Lung (tissue), 12 donors: ENCODE measurements around the gene TWIST2. TPM values are rescaled to one million over a fixed set of nuclear protein-coding genes. Genes with fewer than 3 reads are reported as not detected.

ENCODE experiments used
- ATAC-seq: fragments of 200-7000 bp; cut with Tn5 transposase; one replicate; pipeline ENCODE4 v1.9.1; 2020; ENCODE audit warnings: moderate number of reproducible peaks; ENCODE audit not compliant: insufficient read depth, low FRiP score
- DNase-seq, 3 donors: peaks; one replicate each; pipeline ENCODE4 v3.0.0-alpha.2; 2013 to 2017
- H3K27ac ChIP-seq, 2 donors: one replicate each; pipeline ENCODE4 v1.5.1; 2013; ENCODE audit warnings: mild to moderate bottlenecking in 2 of 2, moderate library complexity in 2 of 2, control low read depth in 1 of 2, inconsistent platforms in 1 of 2, low read depth in 1 of 2, low read length in 1 of 2
- H3K27me3 ChIP-seq, 3 donors: one replicate each; pipeline ENCODE4 v1.5.1; 2013; ENCODE audit warnings: low read length in 2 of 3; ENCODE audit not compliant: control insufficient read depth in 3 of 3, insufficient read depth in 3 of 3
- H3K36me3 ChIP-seq, 4 donors: one replicate each; pipeline ENCODE4 v1.5.1; 2013; ENCODE audit warnings: low read length in 4 of 4, mild to moderate bottlenecking in 1 of 4, moderate library complexity in 1 of 4; ENCODE audit not compliant: control insufficient read depth in 4 of 4, insufficient read depth in 4 of 4
- H3K4me1 ChIP-seq, 5 donors: one replicate each; pipeline ENCODE4 v1.5.1; 2013; ENCODE audit warnings: low read length in 5 of 5, mild to moderate bottlenecking in 2 of 5, moderate library complexity in 1 of 5; ENCODE audit not compliant: control insufficient read depth in 5 of 5, insufficient read depth in 5 of 5
- H3K4me3 ChIP-seq: one replicate; pipeline ENCODE4 v1.5.1; 2013; ENCODE audit warnings: mild to moderate bottlenecking, control low read depth, moderate library complexity
- H3K9ac ChIP-seq, 2 donors: one replicate each; pipeline ENCODE4 v1.5.1; 2013; ENCODE audit warnings: low read length in 2 of 2, control low read depth in 1 of 2; ENCODE audit not compliant: insufficient read depth in 1 of 2
- H3K9me3 ChIP-seq, 4 donors: one replicate each; pipeline ENCODE4 v1.5.1; 2013; ENCODE audit warnings: low read length in 3 of 4, mild to moderate bottlenecking in 1 of 4, moderate library complexity in 1 of 4; ENCODE audit not compliant: control insufficient read depth in 4 of 4, insufficient read depth in 3 of 4
- CTCF ChIP-seq: IDR thresholded peaks from 2 replicates; pipeline ENCODE4 v1.5.1; 2012; ENCODE audit warnings: mild to moderate bottlenecking; ENCODE audit errors: control extremely low read depth, extremely low read depth
- WGBS, 2 donors: extraction: QIAGEN DNeasy Blood & Tissue Kit; methylation state at CpG; one replicate each; pipeline ENCODE4 v1.1.7; 2013; 5-methylcytosine and 5-hydroxymethylcytosine counted together
- polyA plus RNA-seq, 2 donors: library from polyadenylated mRNA; stranded (reverse); fragments of 200-250 nt; gene quantifications; one replicate each; pipeline ENCODE4 v1.2.1, GENCODE V29; 2013
- total RNA-seq, 2 donors: library from RNA; depleted of rRNA in 1 of 2; stranded (reverse); fragments of >200 nt in 1 of 2; gene quantifications; one replicate each; pipeline ENCODE4 v1.2.1, GENCODE V29; 2014 to 2021
- donor health status: control.
- donor health status: control.
- donor health status: Bipolar disorder and iron deficiency.
- donor health status: healthy.
- donor health status: DM: yes; HTN: yes; CAD: no.

Gene TWIST2
- total and polyA plus RNA-seq, 4 donors = 10.1 to 14.8 (median 11.7) TPM

- Histone ChIP-seq H3K36me3 (no peaks in the 10 kb centered on the region), H3K4me3 (no peak overlapping the region), H3K9ac (no peak overlapping the region), H3K27ac (no peak overlapping the region), H3K4me1 (peaks cover 0 to 4% (median 3%) of the 10 kb centered on the region in 5 donors), H3K27me3 (peaks cover 0 to 2% (median 0%) of the 10 kb centered on the region in 3 donors), H3K9me3 (peaks cover 0 to 3% (median 0%) of the 10 kb centered on the region in 4 donors)
- DNase-seq (no peak), ATAC-seq (no peak)
- TF ChIP-seq CTCF = no peak
- 87 to 94% methylated on average over 13 of the region's 13 CpGs for WGBS, 2 donors
Measured at GRCh38 chr2:238890131-238890530, 42.2 kb downstream of the TWIST2 start.

- peaks cover 0 to 3% (median 0%) of the 10 kb centered on the region in 4 donors for H3K9me3 ChIP-seq
- no peak for DNase-seq
- H3K36me3 ChIP-seq = no peaks in the 10 kb centered on the region
- H3K9ac ChIP-seq = no peak overlapping the region
- H3K4me1 ChIP-seq = peaks cover 0 to 11% (median 3%) of the 10 kb centered on the region in 5 donors
- no peak overlapping the region for H3K4me3 ChIP-seq
- WGBS, 2 donors = 92 to 93% methylated on average over 29 of the region's 29 CpGs
- no peak for TF ChIP-seq CTCF
- no peak overlapping the region for H3K27ac ChIP-seq
- ATAC-seq = no peak
- peaks cover 0 to 5% (median 0%) of the 10 kb centered on the region in 3 donors for H3K27me3 ChIP-seq
Measured at GRCh38 chr2:238890618-238891456, 43.0 kb downstream of the TWIST2 start.

GRCh38 chr2:238891457-238892203 is 43.7 kb downstream of the TWIST2 start:
- Histone ChIP-seq H3K9me3 (peaks cover 0 to 3% (median 0%) of the 10 kb centered on the region in 4 donors), H3K36me3 (no peaks in the 10 kb centered on the region), H3K27ac (no peak overlapping the region), H3K9ac (no peak overlapping the region), H3K4me3 (no peak overlapping the region), H3K4me1 (peaks cover 0 to 13% (median 3%) of the 10 kb centered on the region in 5 donors), H3K27me3 (peaks cover 0 to 5% (median 0%) of the 10 kb centered on the region in 3 donors)
- TF ChIP-seq CTCF = no peak
- ATAC-seq = no peak
- peak in 1 of 3 donors; percentile 53 for DNase-seq
- 82 to 87% methylated on average over 27 to 29 of the region's 29 CpGs for WGBS, 2 donors
